Subcutaneous abdominal adipose tissue (tissue), 5 donors: ENCODE results near the gene ADRA1B.

Source experiments
- H3K27ac ChIP-seq: one replicate; pipeline ENCODE4 v1.7.0; 2013; ENCODE audit warnings: low read depth, mild to moderate bottlenecking, inconsistent platforms, low read length, moderate library complexity
- H3K27me3 ChIP-seq, 5 donors: one replicate each; pipeline ENCODE4 v1.7.0; 2013; ENCODE audit warnings: low read length in 5 of 5, inconsistent platforms in 1 of 5; ENCODE audit not compliant: control insufficient read depth in 5 of 5, insufficient read depth in 4 of 5
- H3K36me3 ChIP-seq, 5 donors: one replicate each; pipeline ENCODE4 v1.7.0; 2013; ENCODE audit warnings: low read length in 5 of 5; ENCODE audit not compliant: control insufficient read depth in 5 of 5, insufficient read depth in 5 of 5
- H3K4me1 ChIP-seq, 5 donors: one replicate each; pipeline ENCODE4 v1.7.0; 2013; ENCODE audit warnings: low read length in 5 of 5, mild to moderate bottlenecking in 3 of 5, moderate library complexity in 1 of 5; ENCODE audit not compliant: control insufficient read depth in 5 of 5, insufficient read depth in 5 of 5
- H3K4me3 ChIP-seq, 5 donors: one replicate each; pipeline ENCODE4 v1.7.0; 2013; ENCODE audit warnings: low read length in 5 of 5, low read depth in 1 of 5
- H3K9ac ChIP-seq, 5 donors: one replicate each; pipeline ENCODE4 v1.7.0; 2013; ENCODE audit warnings: low read length in 5 of 5, mild to moderate bottlenecking in 4 of 5, moderate library complexity in 3 of 5
- H3K9me3 ChIP-seq, 5 donors: one replicate each; pipeline ENCODE4 v1.7.0; 2013; ENCODE audit warnings: low read length in 5 of 5; ENCODE audit not compliant: control insufficient read depth in 5 of 5
- donor health status: healthy.
- donor health status: healthy.
- donor health status: healthy.
- donor health status: healthy.
- donor health status: healthy.

Gene ADRA1B

DNA sequence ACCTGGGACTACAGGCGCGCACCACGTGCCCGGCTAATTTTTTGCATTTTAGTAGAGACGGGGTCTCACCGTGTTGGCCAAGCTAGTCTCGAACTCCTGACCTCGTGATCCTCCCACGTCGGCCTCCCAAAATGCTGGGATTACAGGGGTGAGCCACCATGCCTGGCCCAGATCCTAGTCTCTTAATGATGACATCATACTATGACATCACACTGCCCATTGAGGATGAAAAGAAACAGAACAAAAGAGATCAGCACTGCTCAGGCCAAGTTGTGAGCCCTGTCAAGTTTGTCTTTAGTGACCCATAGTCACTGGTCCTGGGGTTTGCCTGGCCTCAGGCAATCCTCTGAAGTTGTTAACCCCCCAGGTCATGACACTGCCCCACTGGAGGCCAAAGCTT lies 21.3 kb downstream of the ADRA1B start:
- Histone ChIP-seq H3K4me3 (no peak overlapping the region), H3K9ac (no peak overlapping the region), H3K27me3 (no peaks in the 10 kb centered on the region), H3K27ac (no peak overlapping the region), H3K4me1 (peaks cover 0 to 3% (median 0%) of the 10 kb centered on the region in 5 donors), H3K36me3 (no peaks in the 10 kb centered on the region), H3K9me3 (no peaks in the 10 kb centered on the region)

DNA sequence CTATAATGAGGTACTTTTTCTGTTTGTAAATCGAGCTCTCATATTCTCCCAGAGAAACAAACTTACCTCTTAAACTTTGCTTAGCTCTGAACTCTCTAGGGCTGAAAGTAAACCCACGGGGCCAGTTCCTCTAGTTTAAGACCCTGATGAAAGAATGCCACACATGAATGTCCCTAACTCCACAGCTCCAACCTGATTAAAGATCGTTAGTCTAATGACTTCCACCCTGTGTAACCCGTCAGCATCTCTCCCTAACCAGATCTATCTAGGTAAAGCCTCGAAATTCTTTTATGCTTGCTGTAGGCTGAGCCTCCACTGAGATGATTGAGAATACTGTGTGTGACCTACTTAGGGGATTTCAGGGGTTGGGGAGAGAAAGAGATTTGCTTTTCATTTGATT lies 27.0 kb downstream of the ADRA1B start:
- Histone ChIP-seq H3K27me3 (no peaks in the 10 kb centered on the region), H3K4me3 (no peak overlapping the region), H3K4me1 (peaks cover 0 to 5% (median 0%) of the 10 kb centered on the region in 5 donors), H3K27ac (no peak overlapping the region), H3K9ac (no peak overlapping the region), H3K9me3 (no peaks in the 10 kb centered on the region), H3K36me3 (no peaks in the 10 kb centered on the region)

DNA sequence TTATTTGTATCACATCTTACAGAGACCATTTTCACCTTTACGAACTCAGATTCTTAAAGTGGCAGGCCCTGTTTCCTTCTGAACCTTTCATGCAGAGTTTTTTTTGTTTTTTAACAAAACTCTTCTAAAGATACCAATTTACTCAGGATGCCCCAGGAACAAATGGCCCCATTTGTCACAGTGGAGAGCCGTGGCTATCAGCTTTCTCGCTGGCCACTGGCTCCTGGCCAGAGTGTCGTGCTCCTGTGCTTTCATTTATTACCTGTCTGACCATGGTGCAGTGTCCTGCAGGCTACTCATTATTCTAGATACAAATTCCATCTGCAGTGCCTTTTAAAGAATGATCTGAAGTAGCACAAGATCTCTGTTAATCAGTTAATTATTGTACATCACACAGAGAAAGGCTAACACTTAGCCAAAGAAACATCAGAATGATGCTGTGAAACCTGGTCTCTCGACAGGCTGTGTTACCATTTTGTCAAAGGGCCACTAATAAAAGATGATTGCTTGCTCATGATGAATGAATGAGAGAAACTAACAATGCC lies 27.8 kb downstream of the ADRA1B start:
- no peaks in the 10 kb centered on the region for H3K36me3 ChIP-seq
- H3K9me3 ChIP-seq: no peaks in the 10 kb centered on the region
- peaks cover 0 to 5% (median 0%) of the 10 kb centered on the region in 5 donors for H3K4me1 ChIP-seq
- H3K27me3 ChIP-seq: no peaks in the 10 kb centered on the region
- H3K4me3 ChIP-seq: no peak overlapping the region
- no peak overlapping the region for H3K27ac ChIP-seq
- H3K9ac ChIP-seq: no peak overlapping the region

DNA sequence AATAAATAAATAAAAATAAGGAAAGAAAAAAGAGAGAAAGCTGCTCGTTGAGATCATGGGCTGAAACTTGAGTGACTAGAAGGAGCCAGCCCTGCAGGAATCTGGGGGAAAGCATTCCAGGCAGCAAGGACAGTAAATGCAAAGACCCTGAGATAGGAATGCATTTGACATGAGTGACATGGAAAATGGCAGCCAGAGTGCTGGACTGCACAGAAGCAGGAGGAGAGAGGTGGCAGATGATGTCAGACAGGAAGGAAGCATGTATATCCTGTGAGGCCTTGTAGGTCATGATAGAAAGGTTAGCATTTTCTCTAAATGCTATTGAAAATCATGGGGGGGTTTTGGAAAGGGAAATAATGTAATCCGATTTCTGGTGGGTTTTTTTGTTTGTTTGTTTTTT lies 29.1 kb downstream of the ADRA1B start:
- Histone ChIP-seq H3K4me3 (no peak overlapping the region), H3K4me1 (peaks cover 0 to 5% (median 0%) of the 10 kb centered on the region in 5 donors), H3K9me3 (no peaks in the 10 kb centered on the region), H3K9ac (no peak overlapping the region), H3K27ac (no peak overlapping the region), H3K27me3 (no peaks in the 10 kb centered on the region), H3K36me3 (no peaks in the 10 kb centered on the region)

DNA sequence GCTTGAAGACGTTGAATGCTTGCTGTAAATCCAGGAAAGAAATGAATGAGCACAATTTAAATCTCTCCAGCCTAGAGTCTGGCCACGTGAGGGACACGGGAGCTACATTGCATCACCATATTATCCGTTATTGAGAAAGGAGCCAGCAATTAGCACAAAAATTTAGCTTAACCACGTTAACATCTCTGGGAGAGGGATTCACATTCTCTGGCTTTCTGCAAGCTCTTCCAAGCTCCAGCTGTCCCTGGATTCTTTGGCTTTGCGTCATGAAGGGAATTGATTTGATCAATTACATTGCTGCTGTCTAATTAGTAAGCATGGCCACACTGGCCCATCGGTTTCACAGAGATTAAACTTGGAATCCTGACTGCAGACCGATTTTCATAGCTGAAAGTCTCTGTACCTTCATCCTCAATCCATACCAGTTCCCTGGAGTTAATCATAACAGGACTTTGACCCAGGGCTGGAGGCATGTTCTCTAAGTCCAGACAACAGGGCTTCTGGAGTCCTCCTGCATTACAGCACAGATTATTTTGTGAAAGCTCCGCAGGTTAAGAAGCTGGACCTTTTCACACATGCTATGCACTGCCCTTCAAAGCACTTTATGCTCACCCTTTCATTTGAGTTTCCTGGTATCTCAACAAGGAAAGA lies 31.6 kb downstream of the ADRA1B start:
- Histone ChIP-seq H3K27ac (no peak overlapping the region), H3K36me3 (no peaks in the 10 kb centered on the region), H3K4me3 (no peak overlapping the region), H3K27me3 (no peaks in the 10 kb centered on the region), H3K9me3 (no peaks in the 10 kb centered on the region), H3K4me1 (peaks cover 0 to 5% (median 0%) of the 10 kb centered on the region in 5 donors), H3K9ac (no peak overlapping the region)

DNA sequence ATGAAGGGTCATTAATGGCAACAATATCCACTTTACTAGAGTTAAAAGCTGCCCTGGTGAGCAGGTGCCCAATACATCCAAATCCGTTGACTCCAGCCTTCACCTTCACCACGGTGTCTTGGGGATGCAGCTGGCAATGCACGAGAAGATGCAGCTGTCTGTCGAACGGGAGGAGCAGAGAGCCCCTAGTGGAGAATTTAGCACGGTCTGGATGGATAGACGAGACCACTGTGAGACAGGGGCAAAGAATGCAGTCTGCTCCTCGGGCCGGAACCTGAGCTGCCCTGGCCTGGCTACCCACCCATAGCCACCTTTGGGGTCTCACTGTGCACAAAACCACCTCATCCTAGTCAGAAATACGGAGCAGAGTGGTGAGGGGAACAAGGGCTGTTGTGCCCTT lies 35.1 kb downstream of the ADRA1B start:
- H3K27ac ChIP-seq: no peak overlapping the region
- no peak overlapping the region for H3K4me3 ChIP-seq
- H3K36me3 ChIP-seq: no peaks in the 10 kb centered on the region
- no peaks in the 10 kb centered on the region for H3K27me3 ChIP-seq
- no peaks in the 10 kb centered on the region for H3K9me3 ChIP-seq
- peaks cover 0 to 5% (median 0%) of the 10 kb centered on the region in 5 donors for H3K4me1 ChIP-seq
- no peak overlapping the region for H3K9ac ChIP-seq

DNA sequence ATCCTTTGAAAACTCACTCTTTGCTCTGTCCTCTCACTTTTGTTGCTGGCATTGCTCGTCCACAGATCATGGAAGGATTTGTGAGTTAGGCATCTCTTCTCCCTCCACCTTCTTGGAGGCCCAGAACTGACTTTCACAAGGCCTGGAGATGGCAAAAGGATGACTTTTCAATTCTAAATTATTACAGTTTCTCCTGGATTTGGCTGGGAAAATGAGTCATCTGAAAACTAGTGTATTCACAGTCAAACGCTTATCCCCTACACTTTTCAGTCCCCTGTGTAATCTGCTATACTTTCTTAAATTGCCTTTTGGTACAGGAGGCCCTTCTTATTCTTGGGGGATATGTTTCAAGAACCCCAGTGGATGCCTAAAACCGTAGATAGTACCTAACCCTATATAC lies 35.6 kb downstream of the ADRA1B start:
- Histone ChIP-seq H3K36me3 (no peaks in the 10 kb centered on the region), H3K4me3 (no peak overlapping the region), H3K27me3 (no peaks in the 10 kb centered on the region), H3K4me1 (peaks cover 0 to 5% (median 0%) of the 10 kb centered on the region in 5 donors), H3K9ac (no peak overlapping the region), H3K27ac (no peak overlapping the region), H3K9me3 (no peaks in the 10 kb centered on the region)

DNA sequence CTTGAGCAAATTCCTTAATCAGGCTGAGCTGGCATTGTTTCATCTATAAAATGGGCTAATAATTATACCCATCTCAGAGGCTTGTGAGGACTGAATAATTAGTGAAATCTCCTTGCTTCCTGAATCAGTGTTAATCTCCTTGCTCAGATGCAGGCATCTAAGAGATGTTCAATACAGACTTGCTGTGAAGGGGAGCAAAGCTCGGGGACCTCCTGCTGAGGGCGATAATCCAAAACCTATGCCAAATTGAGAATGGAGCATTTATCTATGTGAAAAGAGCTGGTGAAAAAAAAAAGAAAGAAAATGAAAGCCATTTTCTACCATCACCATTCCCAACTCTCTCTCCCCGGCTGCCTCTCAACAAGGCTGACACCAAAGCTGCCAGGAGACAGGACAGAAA lies 37.3 kb downstream of the ADRA1B start:
- no peak overlapping the region for H3K27ac ChIP-seq
- no peak overlapping the region for H3K4me3 ChIP-seq
- H3K36me3 ChIP-seq: no peaks in the 10 kb centered on the region
- H3K9me3 ChIP-seq: no peaks in the 10 kb centered on the region
- no peak overlapping the region for H3K9ac ChIP-seq
- H3K4me1 ChIP-seq: no peaks in the 10 kb centered on the region
- H3K27me3 ChIP-seq: no peaks in the 10 kb centered on the region

DNA sequence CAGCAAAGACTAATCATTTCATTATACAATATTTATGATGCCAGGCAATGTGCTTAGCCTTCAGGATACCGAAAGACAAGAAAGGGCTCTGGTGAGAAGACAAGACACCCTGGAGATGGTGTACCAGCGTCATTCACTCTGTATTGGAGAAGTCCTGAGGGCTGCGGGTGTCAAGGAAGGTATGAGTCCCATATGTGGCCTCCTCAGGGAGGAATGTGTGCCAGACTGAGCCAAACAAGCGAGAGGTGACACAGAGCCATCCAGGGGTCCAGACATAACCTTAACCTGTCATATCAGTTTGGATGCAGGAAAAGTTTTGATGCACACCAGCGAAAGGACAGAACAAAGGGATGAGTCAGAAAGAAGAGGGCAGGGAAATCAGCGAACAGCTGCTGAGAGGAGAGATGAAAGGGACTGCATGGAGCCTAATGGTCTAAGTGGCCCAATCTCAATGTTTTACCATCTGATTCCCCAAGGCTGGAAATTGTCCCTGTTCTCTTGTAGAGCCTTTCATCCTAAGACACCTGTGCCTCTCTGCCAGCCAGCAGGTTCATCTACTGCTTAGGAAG lies 38.9 kb downstream of the ADRA1B start:
- no peak overlapping the region for H3K4me3 ChIP-seq
- H3K9me3 ChIP-seq: no peaks in the 10 kb centered on the region
- H3K36me3 ChIP-seq: no peaks in the 10 kb centered on the region
- H3K9ac ChIP-seq: no peak overlapping the region
- H3K4me1 ChIP-seq: peaks cover 0 to 1% (median 0%) of the 10 kb centered on the region in 5 donors
- no peaks in the 10 kb centered on the region for H3K27me3 ChIP-seq
- no peak overlapping the region for H3K27ac ChIP-seq

DNA sequence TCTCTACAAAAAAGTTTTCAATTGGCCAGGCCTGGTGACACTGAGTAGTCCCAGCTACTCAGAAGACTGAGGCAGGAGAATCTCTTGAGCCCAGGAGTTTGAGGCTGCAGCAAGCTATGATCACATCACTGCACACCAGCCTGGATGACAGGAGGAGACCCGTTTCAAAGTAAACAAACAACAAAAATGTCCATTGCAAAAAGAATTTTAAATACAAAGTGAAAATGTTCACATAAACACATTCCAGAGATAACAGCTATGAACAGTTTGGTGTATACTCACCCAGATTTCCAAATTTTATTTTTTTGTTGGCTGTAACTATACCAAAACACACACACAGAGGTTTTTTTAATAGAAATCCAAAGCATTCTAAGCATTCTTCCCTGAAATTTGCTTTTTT lies 39.8 kb downstream of the ADRA1B start:
- no peak overlapping the region for H3K4me3 ChIP-seq
- H3K36me3 ChIP-seq: no peaks in the 10 kb centered on the region
- H3K9ac ChIP-seq: no peak overlapping the region
- no peaks in the 10 kb centered on the region for H3K27me3 ChIP-seq
- peaks cover 0 to 4% (median 0%) of the 10 kb centered on the region in 5 donors for H3K4me1 ChIP-seq
- H3K27ac ChIP-seq: no peak overlapping the region
- H3K9me3 ChIP-seq: no peaks in the 10 kb centered on the region
